HG03432 (cell line): ENCODE data around the gene LRRC26.
A peak's percentile ranks its signal among the peaks of the same experiment; 100 is the strongest.

Experiments
- ATAC-seq: cut with Tn5 transposase; IDR thresholded peaks from one replicate; pipeline ENCODE4 v1.9.1; 2021; ENCODE audit warnings: mild to moderate bottlenecking, moderate library complexity; ENCODE audit not compliant: unreplicated experiment

LRRC26 gene

DNA sequence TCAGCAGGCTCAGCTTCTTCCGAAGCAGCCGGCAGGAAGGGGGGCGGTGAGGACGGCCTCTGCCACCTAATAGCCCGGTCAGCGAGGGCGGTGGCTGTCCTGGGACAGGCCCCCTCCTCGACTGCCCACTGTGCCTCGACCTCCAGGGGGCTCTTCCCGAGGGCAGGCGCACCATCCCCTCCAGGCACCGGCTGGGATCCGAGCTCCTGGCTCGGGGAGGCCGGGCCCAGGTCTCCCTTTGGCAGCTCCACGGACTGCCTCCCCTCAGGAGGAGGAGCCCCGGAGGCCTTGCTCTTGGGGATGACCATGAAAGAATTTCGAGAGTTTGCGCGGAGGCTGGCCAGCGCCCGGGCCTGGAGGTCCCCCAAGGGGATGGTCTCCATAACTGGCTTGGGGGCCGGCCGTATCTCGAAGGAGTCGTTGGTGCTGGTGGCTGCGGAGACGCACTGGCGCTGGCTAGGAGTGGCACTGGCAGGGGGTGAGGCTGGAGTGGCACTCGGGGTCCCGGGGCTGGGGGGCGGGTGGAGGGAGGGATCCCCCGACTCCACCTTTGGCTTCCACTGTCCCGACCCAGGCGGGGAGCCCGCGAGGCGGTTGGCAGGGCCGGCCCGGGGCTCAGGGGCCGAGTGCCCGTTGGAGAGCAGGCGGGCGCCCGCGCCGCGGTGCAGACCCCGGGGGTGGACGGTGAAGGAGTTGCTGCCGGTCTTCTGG lies 29.7 kb upstream of the LRRC26 start:
- ATAC-seq, result no peak

DNA sequence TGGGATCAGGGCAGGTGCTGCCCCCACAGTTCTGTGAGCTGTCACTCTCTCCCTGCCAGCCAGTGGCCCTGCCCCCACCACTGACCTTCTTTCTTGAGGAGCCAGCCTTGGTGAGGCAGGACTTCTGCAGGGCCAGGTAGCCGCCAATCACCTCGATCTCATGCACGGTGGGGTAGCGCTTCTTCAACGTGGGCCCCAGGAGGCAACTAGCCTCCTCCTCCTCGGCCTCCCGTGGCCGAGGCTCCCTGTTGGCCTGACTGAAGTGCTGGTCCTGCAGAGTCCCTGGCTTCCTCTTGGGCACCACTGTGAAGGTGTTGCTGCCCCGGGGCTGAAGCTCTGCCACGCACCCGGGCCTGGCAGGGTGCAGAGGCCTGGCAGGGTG lies 29.0 kb upstream of the LRRC26 start:
- no peak for ATAC-seq

DNA sequence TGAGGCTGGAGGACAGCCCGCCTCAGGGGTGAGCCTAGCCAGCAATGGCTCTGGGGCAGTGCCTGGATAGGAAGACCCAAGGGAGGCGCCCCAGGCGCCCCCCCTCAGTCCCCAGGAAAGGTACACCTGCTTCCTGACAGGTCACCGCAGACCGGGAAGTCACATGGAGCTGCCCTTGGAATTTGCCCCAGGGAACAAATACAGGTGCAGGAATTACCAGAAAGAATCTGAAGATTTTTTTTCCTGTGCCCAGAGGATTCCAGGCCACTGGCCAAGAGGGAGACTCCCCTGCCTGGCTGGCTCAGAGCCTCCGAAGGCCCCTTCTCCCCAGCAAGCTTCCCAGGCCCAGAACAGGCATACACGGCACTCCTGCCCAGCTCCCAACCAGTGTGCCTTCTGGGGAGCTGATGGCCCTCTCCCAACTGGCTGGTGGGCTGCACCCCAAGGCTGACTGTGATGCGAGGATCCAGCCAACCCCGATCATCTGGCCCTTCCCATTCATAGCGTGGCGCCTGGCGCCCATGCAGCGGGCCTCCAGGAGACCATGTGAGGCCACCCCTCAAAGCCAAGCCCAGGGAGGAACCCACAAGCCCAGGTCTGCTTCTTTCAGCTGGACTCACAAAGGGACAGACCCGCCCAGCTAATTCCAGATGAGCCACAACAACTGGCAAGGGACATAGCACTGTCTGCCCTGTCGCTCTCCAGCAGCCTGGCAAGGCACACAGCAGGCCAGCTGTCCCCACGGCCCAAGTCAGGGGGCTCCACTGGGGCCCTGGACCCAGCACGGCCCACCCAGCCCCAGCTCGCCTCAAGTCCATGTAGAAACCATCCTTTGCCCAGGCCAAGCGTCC lies 28.4 kb upstream of the LRRC26 start:
- no peak for ATAC-seq

DNA sequence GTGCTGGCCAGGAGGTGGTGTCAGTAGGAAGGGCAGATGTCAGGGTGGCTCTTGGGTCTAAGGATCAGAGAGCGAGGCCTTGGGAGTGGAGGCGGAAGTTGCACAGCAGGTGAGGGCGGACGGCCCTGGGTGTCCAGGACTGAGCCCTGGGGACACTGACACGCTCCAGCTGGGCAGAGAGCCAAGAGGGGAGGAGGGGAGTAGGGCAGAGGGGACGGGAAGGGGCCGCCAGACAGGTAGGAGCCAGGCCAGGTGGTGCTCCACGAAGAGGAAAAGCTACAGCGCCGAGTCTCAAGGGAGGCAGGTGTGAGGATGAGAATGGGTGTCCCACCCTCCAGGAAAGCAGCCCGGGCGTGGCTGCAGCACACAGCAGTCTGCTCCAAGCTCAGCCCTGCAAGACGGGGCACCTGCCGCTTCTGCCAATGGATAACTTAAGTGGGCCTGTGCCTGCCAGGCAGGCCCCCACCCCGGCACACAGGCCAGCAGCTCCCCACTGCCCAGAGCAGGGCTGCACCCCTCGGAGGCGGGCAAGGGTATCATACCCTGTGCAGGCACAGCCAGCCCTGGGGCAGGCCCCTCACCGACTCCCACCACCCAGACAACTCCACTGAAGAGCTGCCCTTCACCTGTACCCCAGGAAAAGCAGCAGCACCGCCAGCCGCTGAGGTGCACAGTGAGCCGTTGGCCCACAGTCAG lies 25.8 kb upstream of the LRRC26 start:
- no peak for ATAC-seq

DNA sequence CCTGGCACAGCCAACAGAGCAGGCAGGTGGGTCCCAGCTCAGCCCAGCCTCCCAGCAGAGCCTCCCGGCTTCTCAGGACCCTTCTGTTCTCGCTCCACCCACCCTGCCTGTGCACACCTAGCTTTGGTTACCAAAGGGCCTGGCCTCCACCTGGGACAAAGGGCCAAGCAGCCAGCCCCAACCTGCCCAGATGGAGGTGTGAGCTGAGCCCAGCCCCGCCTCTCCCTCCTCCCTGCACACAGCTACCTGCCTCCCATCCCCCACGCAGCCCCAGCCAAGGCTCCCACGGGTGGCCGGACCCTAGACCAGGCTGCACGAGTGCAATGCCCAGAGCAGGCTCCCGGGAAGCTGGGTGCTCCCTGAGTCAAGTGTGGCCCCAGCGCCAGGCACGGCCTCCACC lies 25.1 kb upstream of the LRRC26 start:
- no peak for ATAC-seq

DNA sequence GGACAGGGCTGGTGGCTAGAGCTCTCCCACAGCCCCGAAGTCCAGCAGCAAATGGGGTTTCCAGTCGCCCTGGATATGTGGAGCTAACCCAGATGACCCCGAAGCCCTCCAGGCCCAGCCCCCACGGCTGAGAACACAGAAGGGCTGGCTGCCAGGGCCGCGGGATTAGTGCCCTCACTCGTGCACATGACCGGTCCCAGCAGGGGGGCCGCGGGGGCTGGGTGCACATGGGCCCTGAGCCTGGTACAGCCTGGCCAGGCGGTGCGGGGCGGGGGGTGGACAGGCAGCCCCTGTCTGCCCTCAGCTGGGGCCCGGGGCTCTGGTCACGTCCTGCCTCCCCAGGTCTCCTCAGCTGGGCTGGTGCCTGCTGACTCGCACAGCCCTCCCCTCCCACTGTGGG lies 24.5 kb upstream of the LRRC26 start:
- no peak for ATAC-seq

DNA sequence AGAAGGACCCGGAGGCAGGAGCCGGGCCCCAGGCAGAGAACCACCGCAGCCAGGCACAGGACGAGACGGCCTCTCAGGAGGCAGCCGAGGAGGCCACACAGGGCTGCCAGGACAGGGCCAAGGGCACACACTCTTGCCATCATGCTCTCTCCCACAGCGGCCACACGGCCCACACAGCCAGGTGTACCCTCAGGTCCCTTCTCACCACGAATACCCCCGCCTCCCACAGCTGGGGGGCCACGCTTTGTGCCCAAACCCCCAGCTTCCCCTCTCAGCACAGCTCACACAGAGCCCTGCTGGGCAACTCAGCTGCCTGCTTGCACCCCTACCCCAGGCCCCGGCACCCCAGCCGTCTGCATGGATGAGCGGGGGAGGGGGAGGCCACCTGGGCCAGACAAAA lies 23.9 kb upstream of the LRRC26 start:
- no peak for ATAC-seq

DNA sequence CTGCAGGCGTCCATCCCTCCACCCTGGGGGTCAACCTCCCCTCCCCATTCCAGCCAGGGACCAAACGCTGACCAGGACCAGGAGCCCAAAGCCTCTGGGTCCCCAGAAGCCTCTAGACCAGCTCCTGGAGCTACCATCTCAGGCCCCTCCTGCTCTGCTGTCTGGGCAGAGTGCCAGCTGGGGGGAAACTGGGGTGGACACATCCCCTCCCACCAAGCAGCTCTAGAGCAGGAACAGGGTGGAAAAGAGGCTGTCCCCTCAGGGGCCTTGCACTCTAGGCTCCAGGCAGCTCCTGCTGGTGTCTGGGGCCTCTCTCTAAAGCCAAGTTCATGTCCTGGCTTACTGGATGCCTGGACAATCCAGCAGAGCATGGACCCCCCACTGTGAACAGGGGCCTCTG lies 23.0 kb upstream of the LRRC26 start:
- no peak for ATAC-seq

DNA sequence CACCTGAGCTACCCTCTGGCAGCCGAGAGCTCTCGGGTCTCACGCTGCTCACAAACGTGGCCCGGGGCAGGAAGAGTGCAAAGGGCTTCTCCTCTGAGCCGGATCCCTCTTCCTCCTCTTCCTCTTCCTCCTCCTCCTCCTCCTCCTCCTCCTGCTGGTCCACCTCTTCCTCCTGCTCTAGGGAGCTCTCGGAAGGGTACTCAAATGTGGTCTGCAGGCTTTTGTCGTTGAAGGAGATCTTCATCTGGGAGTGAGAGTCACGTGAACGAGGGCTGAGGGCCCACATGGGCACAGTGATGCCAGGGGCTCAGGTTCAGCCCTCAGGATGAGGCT lies 22.6 kb upstream of the LRRC26 start:
- ATAC-seq, result no peak

DNA sequence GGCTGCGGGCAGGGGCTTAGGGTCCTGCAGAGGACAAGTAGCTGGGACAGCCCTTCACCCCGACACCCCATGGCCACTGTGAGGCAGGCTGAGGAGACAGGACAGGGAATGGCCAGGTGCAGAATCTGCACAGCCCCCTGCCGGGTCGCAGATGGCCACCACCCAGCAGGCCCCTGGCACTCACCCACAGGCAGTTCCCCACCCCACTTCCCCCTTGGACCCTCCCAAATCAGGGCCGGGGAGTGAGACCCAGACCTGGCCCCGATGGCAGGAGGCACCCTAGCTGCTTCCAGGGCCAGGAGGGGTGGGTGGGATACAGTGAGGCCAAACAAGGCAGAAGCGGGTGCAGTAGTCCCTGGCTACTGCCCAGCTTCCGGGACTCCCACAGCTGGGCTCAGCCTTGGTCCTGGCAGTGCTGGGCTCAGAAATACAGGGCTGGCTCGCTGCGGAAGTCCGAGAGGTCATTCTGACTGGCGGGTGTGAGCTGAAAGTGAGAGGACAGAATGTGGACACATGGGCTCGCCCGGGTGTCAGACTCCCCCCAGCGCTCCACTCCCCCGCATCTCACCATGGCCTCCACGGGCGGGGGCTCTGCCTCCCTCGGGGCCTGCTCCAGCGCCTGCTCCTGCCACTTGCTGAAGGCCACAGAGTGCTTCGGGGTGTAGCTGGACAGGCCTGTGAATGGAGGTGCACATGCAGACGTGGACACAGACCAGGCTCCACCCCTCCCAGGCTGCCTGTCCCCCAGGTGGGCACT lies 22.0 kb upstream of the LRRC26 start:
- ATAC-seq, result no peak

DNA sequence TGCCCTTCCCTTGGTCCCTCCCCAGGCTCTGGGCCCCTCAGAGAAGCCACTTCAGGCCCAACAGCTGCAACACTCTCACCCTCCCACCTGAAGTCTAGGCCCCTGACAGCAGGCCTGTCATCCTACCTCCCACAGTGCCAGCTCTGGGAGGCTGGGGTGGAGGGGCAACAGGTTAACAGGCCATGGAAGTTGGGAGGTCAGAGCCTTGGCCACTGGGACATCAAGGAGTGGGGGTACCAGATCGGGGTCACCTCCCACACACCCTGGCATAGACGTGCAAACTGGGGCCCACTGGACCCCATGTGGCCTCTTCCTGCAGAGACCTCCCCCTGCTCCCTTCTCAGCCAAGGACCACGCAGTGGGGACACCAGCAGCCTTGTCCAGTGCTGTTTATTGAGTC lies 21.4 kb upstream of the LRRC26 start:
- no peak for ATAC-seq

DNA sequence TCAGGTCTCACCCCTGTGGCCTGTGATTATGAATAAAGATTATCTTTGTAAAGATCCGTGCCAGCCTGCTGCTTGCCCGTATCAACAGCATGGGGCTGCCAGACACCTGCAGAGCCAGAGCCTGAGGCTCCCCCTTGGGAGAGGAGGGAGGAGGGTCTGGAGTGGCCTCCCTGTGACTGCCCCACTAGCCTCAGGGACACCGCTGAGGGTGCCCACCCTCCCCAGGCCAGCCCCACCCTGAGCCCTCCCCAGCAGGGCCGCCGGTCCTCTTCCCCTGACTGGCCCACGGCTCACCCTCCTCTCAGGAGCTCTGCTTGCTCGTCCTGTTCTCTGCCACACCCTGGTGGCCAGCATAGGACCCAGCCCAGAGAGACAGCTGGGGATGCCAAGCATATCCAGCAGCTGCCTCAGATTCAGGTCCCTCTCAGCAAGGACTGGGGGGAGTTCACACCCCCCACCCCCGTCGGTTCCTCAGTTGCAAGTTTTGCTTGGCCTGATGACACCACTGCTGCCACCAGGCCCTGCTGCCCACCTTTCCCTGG lies 20.5 kb upstream of the LRRC26 start:
- ATAC-seq, result no peak

DNA sequence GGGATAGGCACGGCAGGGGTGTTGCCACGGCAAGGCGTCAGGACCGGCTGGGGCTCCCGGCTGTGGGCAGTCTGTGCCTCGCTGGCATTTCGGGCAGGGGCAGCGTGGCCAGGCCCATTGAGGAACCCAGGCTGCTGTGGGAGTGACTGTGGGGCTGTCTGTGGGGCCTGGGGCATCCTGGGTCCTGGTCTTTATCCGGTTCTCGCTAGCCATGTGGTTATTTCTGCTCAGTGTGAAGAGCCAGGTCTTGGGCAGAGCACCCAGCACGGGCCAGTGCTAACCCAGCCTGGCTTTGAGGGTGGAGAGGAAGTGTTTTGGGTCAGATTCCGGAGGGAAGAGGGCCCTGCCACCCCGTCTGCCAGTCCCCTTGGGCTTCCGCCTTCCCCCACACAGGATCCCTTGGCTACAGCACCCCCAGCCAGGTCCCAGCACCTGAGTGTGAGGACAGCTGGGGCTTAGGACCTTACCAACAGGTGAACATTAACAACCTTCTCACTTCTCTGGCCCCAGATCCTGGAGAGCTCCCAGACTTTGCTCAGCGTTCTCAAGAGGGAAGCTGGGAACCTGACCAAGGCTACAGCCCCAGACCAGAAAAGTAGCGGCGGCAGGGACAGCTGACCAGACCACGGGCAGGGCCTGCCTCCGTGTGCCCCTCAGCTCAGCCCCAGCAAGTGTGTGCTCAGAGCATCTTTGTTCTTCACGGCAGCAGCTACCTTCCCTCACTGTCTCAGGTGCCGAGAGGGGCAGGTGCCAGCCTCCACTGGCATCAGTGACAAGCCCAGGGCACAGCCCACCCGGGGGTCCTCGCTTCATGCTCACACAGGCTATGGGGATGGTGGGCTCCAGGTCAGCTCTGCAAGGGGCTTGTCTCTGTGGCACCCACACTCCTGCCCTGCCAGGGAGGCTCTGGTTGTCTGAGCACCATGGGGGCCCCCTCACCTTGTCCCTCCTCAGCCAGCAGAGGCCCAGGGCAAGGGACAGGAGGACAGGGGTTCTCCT lies 19.7 kb upstream of the LRRC26 start:
- ATAC-seq, result no peak

DNA sequence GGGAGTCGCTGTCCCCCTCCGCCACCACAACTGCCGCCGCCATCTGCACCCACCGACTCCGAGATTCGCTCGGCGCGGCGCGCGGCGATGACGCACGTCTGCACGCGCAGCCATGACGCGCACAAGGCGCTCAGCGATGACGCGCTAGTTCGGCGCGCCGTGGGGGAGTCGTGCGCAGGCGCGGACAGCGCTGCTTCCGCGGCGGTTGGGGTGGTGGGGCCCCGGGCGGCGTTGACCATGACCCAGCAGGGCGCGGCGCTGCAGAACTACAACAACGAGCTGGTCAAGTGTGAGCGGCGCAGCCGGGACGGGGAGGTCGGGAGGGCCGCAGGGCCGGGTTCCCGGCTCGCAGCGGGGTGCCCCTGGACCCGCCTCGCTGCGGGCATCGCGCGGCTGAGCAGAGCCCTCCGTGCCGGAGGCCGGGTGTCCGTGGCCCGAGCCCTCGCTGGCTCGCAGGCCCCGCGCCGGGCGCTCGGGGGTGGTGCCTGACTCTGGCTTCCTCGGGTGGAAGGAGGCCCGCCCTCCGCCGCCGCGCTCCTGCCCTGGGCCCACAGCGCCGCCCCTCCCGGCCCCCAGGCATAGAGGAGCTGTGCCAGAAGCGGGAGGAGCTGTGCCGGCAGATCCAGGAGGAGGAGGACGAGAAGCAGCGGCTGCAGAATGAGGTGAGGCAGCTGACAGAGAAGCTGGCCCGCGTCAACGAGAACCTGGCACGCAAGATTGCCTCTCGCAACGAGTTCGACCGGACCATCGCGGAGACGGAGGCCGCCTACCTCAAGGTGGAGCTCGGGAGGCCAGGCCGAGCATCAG lies 18.8 kb upstream of the LRRC26 start, which contains the start of the genes ANAPC2 and SSNA1:
Gene ANAPC2, minus strand, starts transcription at position 71 of the 807 bp plus-strand sequence. Its CDS starts 28 bp downstream, at position 43.
Gene SSNA1, plus strand, starts transcription at position 187 of the 807 bp plus-strand sequence. Its CDS starts 51 bp downstream, at position 238.
- peak; percentile 77 for ATAC-seq

DNA sequence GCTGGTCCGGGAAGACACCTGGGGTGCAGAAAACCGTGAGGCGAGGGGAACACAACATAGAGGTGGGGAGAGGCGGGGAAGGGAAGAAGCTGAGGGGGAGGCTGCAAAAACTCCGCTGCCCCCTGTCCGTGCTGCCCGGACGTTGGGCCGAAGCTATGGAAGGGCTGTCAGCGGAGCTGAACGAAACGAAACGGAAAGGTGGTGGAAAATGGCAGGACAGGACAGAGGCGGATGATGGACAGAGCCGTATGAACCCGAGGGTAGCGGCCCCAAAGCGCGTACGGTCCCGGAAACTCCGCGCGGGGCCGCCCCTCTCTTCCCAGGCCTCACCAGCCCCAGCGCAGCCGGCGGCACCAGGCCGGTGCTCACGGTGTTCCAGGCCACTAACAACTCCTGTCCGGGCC lies 18.2 kb upstream of the LRRC26 start:
- ATAC-seq, result no peak

DNA sequence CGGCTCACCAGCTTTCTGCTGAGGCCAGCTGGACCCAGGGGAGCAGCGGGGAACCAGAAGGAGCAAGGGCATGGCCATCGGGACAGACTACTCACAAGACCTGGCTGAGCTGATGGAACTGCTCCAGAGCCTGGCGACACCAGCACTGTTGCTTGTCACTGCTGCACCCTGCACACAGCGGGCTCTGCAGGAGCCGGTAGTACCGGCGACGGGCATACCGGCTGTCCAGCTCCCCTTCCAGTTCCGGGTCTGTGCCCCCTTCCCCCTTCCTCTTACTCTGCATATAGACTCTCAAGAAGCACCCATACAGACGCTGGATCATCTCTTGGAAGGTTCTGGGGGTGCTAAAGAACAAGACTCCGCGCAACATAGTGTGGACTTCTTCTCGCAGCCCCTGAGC lies 17.5 kb upstream of the LRRC26 start:
- no peak for ATAC-seq

DNA sequence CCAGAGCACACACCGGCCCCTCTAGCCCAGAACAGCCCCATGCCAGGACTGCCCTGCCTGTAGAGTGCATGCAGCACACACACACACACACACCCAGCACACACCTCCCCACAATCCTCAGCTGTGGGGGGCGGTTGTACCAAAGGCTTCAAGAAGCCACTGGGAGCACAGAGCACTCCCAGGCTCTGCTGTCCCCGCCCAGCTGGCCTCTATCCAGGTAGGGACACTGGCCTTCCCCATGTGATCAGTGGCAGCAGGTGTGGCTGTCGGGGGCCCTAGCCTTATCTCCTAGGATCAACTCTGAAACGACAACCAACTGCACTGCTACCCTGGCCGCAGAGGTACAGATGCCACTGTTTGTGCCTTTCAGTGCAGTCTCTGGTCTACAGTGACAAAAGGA lies 16.5 kb upstream of the LRRC26 start:
- ATAC-seq, result no peak

DNA sequence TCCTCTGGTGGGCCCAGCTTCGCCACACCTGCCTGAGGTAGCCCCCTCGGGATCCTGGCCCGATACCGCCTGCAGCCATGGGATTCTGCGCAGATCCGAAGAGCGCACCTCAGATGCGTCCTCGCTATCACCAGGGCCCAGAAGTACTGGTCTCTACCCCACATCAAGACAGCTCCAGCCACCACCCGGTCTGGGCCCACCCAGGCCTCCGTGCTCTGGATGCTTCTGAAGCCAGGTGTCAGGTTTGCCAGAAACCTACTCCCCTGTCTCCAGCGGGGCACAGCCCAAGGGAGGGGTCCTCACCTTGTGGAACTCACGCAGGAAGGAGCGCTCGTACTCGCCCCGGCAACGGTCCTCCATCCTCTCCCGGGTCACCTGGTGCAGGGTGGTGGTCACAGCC lies 16.1 kb upstream of the LRRC26 start:
- no peak for ATAC-seq
